HG02884 (cell line): Measurements from ENCODE around the gene B4GALT3.

ENCODE experiments used
- ATAC-seq: cut with Tn5 transposase; IDR thresholded peaks from one replicate; pipeline ENCODE4 v1.9.1; 2021; ENCODE audit warnings: mild to moderate bottlenecking, moderate library complexity; ENCODE audit not compliant: unreplicated experiment

B4GALT3 gene

DNA sequence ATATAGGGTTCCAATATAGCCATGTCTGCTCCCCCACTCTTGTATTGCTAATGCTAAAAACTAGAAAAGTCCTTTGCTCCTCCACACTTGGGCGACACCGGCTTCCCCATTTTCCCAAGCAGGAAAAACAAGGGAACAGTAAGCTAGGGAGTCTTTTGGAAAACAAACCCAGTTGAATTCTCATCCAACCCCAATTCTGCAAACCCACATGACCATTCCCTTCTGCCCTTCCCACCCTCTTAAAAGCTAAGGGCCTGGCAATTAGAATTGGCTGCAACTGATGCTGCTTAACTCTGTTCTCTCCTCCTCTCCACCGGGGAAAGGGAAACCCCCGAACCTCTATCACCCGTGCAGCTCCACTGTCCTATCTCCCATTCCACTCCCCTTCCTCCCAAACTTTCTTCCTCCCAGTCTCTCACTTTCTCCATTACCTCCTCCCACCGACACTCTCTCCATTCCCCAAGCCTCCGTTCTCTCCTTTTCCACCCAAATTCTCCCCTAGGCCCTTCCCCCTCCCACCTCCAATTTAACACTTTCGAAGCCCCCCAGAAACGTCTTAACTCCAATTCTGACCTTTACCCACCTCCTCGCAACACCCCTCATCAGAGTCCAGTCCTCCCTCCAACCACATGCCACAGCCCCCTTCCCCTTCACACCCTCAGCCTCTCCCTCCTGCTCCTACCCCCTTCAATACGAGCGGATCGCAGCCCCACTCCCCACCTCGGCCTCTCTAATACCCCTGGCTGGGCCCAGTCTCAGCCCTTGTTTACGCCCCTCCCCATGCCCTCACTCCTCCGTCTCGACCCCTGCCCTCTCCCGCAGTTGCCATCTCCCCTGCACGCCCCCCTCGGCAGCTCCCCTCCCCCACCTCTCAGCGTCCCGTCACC, 45.5 kb downstream of the B4GALT3 start:
- no peak for ATAC-seq

DNA sequence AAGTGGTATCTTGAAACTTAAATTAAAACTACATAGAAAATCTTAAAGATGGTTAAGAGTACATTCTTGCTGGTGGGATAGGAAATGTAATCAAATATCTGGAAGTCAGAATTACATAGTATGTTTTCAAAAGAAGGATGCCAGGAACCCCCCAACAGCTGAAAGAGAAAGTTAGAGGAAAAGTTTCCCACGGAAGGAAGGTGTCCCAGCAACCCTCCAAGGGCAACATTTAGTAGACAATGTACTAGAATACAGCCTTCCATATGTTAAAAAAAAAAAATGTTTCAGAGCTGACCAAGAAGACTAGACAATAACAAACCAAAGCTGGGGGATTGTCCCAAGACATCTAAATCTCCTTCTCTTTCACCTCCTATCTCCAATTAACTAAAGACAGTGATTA, 47.0 kb downstream of the B4GALT3 start:
- ATAC-seq, result no peak

DNA sequence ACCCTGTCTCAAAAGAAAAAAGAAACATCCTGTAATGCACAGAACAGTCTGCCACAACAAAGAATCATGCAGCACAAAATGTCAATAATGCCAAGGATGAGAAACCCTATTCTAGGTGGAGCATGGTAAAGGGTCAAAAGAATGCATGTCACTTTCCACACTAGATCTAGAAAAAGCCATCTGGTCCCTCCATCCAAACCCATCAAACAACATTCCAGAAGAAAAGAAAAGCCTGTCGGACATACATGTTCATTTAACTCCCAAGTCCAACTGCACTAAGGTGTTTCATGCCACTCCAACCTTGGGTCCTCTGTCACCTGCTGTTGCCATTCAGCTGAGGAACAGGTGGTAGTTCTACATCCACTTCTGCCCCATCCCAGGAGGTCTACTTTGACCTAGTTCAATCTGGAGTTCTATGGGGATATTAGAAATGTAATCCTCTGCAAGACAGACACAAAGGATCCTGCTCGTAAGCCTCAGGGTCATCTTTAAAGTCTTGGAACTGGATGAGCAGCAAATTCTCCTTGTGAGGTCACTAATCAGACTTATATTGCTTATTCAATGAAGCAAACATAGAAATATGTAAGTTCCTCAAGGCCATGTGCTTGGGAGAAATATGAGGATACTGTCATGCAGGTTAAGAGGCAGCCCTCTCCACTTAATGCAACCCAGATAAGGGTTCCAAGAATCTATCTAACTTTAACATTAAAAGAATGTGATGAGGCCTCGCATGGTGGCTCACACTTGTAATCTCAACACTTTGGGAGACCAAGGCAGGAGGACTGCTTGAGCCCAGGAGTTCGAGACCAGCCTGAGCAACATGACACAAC, 48.5 kb downstream of the B4GALT3 start:
- no peak for ATAC-seq

DNA sequence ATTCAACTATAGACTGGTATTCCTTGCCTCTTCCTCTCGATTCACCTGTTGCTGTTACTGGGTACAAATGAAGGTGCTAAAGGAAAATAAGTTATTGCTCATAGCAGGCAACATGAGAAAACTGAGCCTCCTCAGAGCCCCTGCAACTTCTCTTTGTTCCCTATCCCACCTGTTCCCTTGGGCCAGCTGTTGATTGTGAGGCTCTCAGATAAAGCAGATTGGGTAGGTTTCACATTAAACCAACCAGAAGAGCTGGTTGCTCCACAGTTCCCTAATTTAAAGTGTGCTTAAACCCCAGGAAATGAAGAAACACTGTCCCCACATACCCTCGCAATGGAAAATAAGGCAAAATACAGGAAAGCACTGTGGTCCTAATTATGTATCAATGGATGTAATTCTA, 49.7 kb downstream of the B4GALT3 start:
- ATAC-seq, result no peak

DNA sequence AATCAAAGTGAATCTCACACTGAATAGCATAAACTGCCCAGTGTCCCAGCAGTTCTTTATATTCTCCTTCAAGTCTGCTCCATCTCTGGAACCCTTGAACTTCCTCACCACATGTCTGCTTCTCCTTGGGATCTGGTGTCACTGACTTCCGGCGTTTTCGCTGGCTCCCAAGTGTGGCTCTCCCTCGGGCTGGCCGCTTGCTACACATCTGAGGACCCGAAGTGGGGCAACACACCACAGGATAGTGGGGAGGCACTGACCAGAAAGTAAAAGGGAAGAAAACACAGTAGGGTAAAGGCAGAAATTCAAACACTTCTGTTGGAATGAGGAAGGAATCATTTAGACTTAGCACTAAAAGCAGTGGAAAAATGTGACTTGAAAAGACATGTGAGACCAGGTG, 54.3 kb downstream of the B4GALT3 start:
- no peak for ATAC-seq

DNA sequence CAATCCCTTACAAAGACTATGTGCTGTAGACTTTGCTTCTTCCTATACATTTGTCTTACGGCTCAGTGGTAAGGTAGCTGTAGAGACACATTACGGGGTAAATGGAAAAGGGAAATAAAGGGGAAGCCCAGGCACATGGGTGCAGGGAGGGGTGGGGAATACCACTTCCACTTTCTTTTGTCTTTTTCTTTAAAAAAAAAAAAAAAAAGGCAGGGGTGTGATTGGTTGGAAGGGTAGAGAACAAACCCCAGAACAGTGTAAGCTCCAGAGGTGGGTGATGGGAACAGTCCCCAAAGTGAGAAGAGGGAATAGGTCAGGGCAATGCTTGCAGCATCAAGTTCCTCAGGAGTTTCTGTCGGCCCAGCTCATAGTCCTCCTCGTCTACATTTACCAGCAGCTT, 55.5 kb downstream of the B4GALT3 start:
- ATAC-seq, result no peak
